Measurements from ENCODE around the gene ACLY.
A peak's percentile ranks its signal among the peaks of the same experiment; 100 is the strongest.
"Not testable (repeated sequence)": the region's sequence is repeated elsewhere in the genome, so short reads cannot be mapped to it uniquely, and the experiment has no call there.

The ACLY gene

DNA sequence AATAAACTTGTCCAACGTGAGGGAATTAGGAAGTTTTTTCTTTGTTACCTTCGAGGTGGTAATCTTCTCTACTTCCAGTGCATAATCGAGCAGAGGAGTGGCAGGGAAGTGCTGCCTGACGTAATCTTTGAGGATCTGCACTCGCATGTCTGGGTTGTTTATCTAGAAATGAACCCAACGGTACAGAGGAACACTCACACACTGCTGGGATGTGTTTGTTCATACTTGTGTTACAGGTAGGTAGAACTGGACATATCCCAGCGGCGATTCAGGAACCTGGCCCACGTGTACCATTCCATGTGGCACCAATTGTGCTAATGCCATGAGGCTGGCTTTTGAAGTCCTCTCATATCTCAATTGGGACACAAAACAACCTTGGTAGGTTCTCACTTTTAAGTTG lies 49.3 kb downstream of the ACLY start:
- DNase-seq, result no peak

DNA sequence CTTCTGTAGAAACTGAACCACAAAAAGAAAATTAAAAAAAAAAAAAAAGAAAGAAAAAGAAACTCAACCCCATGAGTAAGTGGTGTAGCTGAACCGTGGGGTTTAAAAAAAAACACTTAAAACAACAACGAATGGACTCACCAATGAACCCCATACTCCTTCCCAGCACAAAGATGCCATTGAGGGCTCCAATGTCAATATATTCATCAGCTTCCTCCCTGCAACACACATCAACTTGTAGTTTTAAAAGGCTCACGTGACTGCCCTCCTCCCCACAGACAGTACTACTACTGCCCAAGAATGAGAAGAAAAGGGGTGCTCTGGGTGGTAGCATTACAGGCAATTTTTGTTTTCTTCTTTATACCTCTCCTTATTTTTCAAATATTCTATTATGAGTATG lies 50.2 kb downstream of the ACLY start:
- DNase-seq, result no peak

- DNase-seq, result no peak
These were observed 53.2 kb downstream of the ACLY start for GRCh38 chr17:41865596-41865893.

GRCh38 chr17:41864836-41865595 lies 53.7 kb downstream of the ACLY start, which contains the start of gene KLHL11:
Gene KLHL11 (minus strand): TSS chr17:41865423. CDS start chr17:41865370, 53 bp downstream.
- DNase-seq, result peak; percentile 89

- peak; percentile 22 for DNase-seq
These were observed 54.3 kb downstream of the ACLY start for GRCh38 chr17:41864498-41864835.

DNA sequence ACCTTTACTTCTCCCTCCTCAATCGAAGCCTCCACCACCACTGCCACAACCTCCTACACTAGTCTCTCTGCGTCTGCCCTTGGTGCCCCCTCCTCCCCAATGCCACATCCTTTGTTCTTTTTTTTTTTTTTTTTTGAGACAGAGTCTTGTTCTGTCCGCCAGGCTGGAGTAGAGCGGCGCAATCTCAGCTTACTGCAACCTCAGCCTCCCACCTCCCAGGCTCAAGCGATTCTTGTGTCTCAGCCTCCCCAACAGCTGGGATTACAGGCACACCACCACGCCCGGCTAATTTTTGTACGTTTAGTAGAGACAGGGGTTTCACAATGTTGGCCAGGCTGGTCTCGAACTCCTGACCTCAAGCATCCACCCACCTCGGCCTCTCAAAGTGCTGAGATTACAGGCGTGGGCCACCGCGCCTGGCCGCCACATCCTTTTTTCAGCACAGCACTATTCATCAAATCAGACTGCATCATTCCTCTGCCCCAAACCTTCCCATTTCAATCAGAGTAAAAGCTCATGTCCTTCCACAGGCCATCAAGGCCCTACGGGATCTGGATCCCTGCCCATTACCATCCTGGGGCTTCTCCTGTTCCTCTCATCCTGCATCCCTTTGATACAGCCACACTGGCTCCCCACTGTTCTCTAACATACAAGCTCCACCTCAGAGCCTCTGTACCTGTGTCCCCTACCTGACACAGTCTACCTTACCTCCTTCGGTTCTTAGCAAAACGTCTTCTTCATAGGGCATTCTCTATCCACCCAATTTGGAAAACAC lies 55.5 kb downstream of the ACLY start:
- DNase-seq, result no peak

GRCh38 chr17:41860254-41860931 lies 58.4 kb downstream of the ACLY start:
- no peak for DNase-seq

- not testable (repeated sequence) for DNase-seq
These were observed 67.4 kb downstream of the ACLY start for GRCh38 chr17:41851382-41851781.

- DNase-seq, result no peak
These were observed 69.3 kb downstream of the ACLY start for GRCh38 chr17:41849251-41849990.

DNA sequence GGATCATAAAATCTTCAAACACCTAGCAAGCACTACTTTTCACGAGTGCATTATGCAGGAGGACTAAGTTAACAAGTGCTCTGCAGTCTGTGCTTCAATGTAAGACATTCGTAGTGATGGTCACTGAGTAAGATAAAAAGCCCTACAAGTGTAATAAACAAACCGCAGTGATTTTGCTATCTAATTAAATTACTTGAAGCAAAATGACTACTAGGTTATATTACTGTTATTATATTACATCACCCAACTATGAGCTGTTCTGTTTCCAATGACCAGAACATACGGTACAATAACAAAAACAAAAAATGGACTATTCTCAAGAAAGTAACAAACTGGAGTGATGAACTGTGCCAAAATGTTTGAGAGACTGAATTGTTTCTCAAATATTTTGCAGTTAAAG lies 70.0 kb downstream of the ACLY start:
- no peak for DNase-seq

DNA sequence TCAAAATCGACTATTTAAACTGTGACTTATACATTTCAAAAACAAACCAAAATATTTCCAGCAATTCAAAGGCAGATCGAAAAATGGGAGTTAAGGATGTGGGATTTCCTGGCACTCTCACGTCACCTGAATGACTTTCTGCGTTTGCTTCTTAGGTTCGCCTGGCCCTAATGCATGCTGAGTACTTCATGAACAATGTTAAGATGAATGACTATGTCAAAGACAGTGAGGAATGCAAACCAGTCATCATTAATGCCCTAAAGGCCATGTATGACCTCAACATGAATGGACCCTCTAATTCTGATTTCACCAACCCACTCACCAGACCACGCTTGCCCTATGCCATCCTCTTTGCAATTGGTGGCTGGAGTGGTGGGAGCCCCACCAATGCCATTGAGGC lies 73.8 kb downstream of the ACLY start:
- DNase-seq, result no peak

DNA sequence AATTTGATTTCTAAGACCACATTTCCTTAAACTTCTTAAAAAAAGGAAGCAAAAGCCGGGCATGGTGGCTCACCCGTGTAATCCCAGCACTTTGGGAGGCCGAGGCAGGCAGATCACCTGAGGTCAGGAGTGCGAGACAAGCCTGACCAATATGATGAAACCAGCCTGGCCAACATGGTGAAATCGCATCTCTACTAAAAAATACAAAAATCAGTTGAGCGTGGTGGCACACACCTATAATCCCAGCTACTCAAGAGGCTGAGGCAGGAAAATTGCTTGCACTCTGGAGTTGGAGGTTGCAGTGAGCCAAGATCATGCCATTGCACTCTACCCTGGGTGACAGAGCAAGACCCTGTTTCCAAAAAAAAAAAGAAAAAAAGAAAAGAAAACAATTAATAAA lies 78.0 kb downstream of the ACLY start:
- not testable (repeated sequence) for DNase-seq

DNA sequence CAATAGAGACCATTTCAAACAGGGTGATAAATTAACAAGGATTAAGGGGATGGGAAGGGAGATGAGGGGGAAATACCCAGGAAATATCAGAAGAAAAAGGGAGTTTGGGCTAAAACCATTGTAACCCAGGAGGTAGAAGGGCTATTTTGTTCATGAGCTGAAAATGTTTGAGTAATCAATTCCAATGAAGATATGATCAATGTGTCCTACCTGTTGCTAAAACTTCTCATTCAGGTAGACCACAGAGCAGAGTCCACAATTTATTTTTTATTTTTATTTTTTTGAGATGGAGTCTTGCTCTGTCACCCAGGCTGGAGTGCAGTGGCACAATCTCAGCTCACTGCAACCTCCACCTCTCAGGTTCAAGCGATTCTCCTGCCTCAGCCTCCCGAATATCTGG lies 79.3 kb downstream of the ACLY start:
- DNase-seq, result not testable (repeated sequence)

DNA sequence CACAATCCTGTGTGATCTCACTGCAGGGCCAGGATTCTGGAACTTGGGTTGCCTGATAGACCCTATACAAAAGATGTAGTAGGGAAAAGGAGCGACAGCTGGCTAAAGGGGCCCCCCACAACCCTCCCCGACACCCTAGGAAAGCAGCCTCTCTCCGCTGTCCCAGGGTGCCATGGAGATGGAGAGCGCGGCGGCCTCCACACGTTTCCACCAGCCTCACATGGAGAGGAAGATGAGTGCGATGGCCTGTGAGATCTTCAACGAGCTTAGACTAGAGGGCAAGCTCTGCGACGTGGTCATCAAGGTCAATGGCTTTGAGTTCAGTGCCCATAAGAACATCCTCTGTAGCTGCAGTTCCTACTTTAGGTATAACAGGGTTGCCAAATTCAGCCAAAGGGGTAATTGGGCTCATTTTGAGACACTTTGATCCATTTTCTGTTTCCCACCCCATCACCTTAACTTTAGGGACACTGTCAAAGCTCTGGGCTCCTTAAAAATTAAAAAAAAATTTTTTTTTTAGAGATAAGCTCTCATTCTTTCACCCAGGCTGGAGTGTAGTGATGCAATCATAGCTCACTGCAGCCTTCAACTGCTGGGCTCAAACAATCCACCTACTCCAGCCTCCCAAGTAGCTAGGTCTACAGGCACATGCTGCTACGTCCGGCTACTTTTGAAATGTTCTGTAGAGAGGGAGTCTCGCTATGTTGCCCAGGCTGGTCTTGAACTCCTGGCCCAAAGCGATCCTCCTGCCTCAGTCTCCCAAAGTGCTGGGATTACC lies 80.8 kb downstream of the ACLY start, which contains the start of gene KLHL10:
TSS of gene KLHL10 (plus strand) at position 65 of the 778 bp plus-strand sequence. CDS start at position 173, 108 bp downstream.
- DNase-seq, result no peak

GRCh38 chr17:41836550-41837196 lies 82.1 kb downstream of the ACLY start:
- no peak for DNase-seq

DNA sequence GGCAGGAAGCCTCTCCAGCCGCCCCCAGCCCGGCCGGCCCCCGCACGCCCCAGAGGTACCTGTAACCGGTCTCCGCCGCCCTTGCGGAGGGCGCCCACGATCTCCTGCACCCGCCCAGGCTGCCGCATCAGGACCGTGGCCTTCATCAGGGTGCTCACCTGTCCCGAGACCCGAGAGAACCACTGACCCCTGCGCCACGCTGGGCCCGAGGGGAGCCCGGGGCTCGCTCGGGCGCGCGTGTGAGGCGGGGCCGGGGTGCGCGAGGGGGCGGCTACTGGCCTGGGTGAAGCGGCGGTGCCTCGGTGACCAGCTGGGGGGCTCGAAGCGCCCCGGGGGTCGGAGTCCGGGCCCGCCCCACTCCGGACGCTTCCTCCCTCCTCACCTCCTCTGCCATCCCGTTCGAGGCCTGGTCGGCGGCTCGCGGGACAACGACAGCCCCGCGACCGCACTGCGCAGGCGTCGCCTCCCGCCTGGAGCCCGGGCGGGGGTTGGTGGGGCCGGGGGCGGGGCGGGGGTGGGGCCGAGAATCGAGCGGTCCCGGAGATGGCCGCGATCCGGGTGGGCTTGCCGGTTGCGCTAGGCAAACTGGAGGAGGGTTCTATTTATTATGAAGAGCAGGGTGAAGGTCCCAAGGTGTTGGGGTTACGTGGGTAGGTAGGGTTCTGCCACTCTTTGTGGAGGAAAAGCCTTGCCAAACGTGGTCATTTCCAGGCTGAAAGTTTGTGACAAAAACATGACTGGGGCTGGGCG lies 82.8 kb downstream of the ACLY start, which contains the start of gene NT5C3B:
TSS of gene NT5C3B (minus strand) at position 433 of the 750 bp plus-strand sequence. CDS start at position 394, 39 bp downstream.
- DNase-seq, result peak; percentile 29

DNA sequence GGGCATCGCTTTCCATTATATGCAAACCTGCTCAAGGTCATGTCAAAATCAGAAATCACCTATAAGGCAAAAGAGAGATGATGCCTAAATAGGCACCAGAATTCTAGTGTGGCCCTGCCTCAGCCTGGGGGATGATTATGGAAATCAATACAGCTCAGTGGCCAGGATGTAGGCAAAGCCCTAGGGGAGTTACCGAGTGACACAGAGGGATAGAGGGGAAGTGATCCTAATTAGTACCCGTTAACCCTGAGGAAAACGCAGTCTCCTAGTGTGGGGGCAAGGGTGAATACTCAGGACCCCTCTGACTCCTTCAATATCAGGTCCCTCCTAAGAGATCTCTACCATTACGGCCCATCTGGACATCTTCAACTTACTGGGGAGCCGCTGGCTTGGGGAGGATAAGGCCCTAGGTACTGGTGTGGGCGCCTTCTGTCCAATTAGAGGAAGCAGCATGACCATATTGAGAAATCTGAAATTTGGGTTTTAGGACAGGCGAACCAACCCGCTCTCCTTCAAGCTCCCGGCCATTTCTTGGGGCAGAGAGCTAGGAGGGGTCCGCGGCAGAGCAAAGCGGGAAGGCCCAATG lies 83.4 kb downstream of the ACLY start:
- DNase-seq, result no peak

GRCh38 chr17:41829961-41830360 lies 88.8 kb downstream of the ACLY start:
- DNase-seq, result not testable (repeated sequence)

- no peak for DNase-seq
These were observed 93.4 kb downstream of the ACLY start for GRCh38 chr17:41825175-41825845.

DNA sequence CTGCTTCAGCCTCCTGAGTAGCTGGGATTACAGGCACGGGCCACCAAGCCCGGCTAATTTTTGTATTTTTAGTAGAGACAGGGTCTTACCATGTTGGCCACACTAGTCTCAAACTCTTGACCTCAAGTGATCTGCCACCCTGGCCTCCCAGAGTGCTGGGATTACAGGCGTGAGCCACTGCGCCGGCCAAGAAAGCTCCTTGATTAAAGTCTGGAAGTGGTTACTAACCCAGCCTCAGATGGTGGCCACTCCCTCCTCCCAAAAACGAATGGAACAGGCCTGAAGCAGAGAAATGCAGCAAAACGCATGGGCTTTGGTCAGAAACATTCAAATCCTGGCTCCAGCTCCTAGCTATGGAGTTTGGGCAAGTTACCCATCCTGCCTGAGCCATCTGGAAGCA lies 94.7 kb downstream of the ACLY start:
- no peak for DNase-seq
